ENCODE data around the gene CHD6.

CHD6 gene

GRCh38 chr20:41494451-41494850 lies 123.7 kb downstream of the CHD6 start:
- TF ChIP-seq EGR1 (IDR thresholded peaks at IDR 0.05) (no peak), NFIC (IDR thresholded peaks at IDR 0.05) (no peak), TCF12 (IDR thresholded peaks at IDR 0.05; ENCODE audit: low read depth) (no peak), YY1 (IDR thresholded peaks at IDR 0.05; ENCODE audit: low read depth) (no peak), TAF1 (IDR thresholded peaks at IDR 0.05; ENCODE audit: low read depth) (no peak)
- TF ChIP-seq, protein P1, sequence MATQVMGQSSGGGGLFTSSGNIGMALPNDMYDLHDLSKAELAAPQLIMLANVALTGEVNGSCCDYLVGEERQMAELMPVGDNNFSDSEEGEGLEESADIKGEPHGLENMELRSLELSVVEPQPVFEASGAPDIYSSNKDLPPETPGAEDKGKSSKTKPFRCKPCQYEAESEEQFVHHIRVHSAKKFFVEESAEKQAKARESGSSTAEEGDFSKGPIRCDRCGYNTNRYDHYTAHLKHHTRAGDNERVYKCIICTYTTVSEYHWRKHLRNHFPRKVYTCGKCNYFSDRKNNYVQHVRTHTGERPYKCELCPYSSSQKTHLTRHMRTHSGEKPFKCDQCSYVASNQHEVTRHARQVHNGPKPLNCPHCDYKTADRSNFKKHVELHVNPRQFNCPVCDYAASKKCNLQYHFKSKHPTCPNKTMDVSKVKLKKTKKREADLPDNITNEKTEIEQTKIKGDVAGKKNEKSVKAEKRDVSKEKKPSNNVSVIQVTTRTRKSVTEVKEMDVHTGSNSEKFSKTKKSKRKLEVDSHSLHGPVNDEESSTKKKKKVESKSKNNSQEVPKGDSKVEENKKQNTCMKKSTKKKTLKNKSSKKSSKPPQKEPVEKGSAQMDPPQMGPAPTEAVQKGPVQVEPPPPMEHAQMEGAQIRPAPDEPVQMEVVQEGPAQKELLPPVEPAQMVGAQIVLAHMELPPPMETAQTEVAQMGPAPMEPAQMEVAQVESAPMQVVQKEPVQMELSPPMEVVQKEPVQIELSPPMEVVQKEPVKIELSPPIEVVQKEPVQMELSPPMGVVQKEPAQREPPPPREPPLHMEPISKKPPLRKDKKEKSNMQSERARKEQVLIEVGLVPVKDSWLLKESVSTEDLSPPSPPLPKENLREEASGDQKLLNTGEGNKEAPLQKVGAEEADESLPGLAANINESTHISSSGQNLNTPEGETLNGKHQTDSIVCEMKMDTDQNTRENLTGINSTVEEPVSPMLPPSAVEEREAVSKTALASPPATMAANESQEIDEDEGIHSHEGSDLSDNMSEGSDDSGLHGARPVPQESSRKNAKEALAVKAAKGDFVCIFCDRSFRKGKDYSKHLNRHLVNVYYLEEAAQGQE (IDR thresholded peaks at IDR 0.05; ENCODE audit: low read depth), result no peak

DNA sequence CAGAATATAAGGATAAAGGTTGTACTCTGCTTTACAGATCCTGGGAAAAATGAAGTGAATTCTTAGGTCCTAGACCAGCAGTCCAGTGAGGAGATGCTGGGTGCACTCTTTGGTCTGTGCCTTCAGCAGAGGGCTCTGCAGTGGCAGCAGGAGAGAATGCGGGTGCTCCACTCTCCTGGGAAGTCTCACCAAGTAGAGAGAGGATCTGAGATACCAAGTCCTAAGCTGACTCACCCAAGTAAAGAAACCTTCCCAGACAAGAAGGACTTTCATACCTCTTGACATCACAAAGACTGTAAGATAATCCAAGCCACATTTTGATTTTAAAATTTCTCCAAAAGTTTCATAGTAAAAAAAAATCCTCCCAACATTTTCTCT lies 134.6 kb downstream of the CHD6 start:
- TF ChIP-seq RAD21 (IDR thresholded peaks at IDR 0.05; ENCODE audit: low read depth) (no peak), EP300 (IDR thresholded peaks at IDR 0.05; ENCODE audit: borderline replicate concordance) (no peak), YY1 (IDR thresholded peaks at IDR 0.05; ENCODE audit: low read depth) (no peak), TEAD4 (IDR thresholded peaks at IDR 0.05) (no peak), CREB1 (IDR thresholded peaks at IDR 0.05; ENCODE audit: low read depth) (no peak), EGR1 (IDR thresholded peaks at IDR 0.05) (no peak), TCF12 (IDR thresholded peaks at IDR 0.05; ENCODE audit: low read depth) (no peak), NFIC (IDR thresholded peaks at IDR 0.05) (no peak), TAF1 (IDR thresholded peaks at IDR 0.05; ENCODE audit: low read depth) (no peak), ZBTB7A (IDR thresholded peaks at IDR 0.05; ENCODE audit: low read depth) (no peak), FOXM1 (IDR thresholded peaks at IDR 0.05; ENCODE audit: borderline replicate concordance, low read depth) (no peak), CEBPB (IDR thresholded peaks at IDR 0.05) (no peak)
- TF ChIP-seq, protein P2, sequence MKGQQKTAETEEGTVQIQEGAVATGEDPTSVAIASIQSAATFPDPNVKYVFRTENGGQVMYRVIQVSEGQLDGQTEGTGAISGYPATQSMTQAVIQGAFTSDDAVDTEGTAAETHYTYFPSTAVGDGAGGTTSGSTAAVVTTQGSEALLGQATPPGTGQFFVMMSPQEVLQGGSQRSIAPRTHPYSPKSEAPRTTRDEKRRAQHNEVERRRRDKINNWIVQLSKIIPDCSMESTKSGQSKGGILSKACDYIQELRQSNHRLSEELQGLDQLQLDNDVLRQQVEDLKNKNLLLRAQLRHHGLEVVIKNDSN (IDR thresholded peaks at IDR 0.05), result no peak
- TF ChIP-seq, protein P1 (IDR thresholded peaks at IDR 0.05; ENCODE audit: low read depth), result no peak
- TF ChIP-seq, protein P3, sequence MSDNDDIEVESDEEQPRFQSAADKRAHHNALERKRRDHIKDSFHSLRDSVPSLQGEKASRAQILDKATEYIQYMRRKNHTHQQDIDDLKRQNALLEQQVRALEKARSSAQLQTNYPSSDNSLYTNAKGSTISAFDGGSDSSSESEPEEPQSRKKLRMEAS (IDR thresholded peaks at IDR 0.05), result no peak

DNA sequence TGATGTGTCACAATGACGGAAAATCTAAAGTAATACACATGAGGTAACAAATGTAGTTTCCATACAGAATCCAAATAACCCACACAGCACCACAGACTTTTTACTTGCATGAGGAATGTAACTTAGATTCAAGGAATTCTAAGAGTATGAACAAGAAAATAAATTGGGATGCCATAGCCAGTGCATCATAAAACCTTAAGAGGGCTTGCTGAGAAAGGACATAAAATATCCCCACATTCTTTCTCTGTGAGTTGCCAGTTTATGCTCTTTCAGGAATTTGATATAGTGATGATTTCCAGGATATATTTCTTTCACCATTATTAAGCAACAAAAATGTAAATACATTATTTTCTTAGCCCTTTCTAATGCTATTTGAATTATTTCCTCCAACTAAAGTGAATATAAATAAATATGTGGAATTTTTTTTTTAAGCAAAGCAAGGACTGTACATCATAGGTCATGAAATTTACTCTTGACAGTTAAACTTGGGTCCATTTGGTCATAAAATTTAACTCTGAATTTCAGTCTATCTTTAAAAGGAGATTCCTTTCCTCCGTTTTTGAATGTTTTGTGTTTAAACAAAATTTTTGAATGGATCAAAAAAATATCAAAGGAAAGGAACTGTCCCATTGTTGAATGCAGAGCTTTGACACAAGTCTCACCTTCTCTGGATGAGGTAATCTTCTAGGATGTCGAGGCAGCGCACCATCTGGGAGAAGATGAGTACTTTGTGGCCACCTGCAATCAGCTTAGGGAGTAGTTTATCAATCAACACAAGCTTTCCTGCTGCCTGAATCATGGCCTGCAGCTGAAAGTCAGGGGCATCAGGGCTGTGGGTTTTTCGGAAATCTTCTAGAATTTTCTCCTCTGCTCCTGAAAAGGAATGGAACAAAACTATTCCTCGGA lies 135.3 kb downstream of the CHD6 start:
- no peak for TF ChIP-seq NFIC (IDR thresholded peaks at IDR 0.05)
- 0 out of 2 replicates have a peak, but pooled peaks have one; percentile 10 for TF ChIP-seq TEAD4 (IDR thresholded peaks at IDR 0.05)
- TF ChIP-seq, protein P1 (IDR thresholded peaks at IDR 0.05; ENCODE audit: low read depth), result no peak

GRCh38 chr20:41480054-41480770 lies 138.0 kb downstream of the CHD6 start:
- TF ChIP-seq TAF1 (IDR thresholded peaks at IDR 0.05; ENCODE audit: low read depth) (no peak), NFIC (IDR thresholded peaks at IDR 0.05) (no peak), ZBTB7A (IDR thresholded peaks at IDR 0.05; ENCODE audit: low read depth) (no peak), YY1 (IDR thresholded peaks at IDR 0.05; ENCODE audit: low read depth) (no peak), TCF12 (IDR thresholded peaks at IDR 0.05; ENCODE audit: low read depth) (no peak), CREB1 (IDR thresholded peaks at IDR 0.05; ENCODE audit: low read depth) (no peak), CEBPB (IDR thresholded peaks at IDR 0.05) (no peak), EP300 (IDR thresholded peaks at IDR 0.05; ENCODE audit: borderline replicate concordance) (no peak), TEAD4 (IDR thresholded peaks at IDR 0.05) (no peak), RAD21 (IDR thresholded peaks at IDR 0.05; ENCODE audit: low read depth) (no peak), EGR1 (IDR thresholded peaks at IDR 0.05) (no peak), FOXM1 (IDR thresholded peaks at IDR 0.05; ENCODE audit: borderline replicate concordance, low read depth) (no peak)
- TF ChIP-seq, protein P1 (IDR thresholded peaks at IDR 0.05; ENCODE audit: low read depth), result no peak
- TF ChIP-seq, protein P2 (IDR thresholded peaks at IDR 0.05), result no peak
- TF ChIP-seq, protein P3 (IDR thresholded peaks at IDR 0.05), result no peak

Measured in Ishikawa (cell line).